ENCODE data around the gene PRKAG2.

GRCh38 chr7:151761957-151762356 is 115.0 kb downstream of the PRKAG2 start:
- TF ChIP-seq, protein P1, sequence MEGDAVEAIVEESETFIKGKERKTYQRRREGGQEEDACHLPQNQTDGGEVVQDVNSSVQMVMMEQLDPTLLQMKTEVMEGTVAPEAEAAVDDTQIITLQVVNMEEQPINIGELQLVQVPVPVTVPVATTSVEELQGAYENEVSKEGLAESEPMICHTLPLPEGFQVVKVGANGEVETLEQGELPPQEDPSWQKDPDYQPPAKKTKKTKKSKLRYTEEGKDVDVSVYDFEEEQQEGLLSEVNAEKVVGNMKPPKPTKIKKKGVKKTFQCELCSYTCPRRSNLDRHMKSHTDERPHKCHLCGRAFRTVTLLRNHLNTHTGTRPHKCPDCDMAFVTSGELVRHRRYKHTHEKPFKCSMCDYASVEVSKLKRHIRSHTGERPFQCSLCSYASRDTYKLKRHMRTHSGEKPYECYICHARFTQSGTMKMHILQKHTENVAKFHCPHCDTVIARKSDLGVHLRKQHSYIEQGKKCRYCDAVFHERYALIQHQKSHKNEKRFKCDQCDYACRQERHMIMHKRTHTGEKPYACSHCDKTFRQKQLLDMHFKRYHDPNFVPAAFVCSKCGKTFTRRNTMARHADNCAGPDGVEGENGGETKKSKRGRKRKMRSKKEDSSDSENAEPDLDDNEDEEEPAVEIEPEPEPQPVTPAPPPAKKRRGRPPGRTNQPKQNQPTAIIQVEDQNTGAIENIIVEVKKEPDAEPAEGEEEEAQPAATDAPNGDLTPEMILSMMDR (IDR thresholded peaks at IDR 0.05), result no peak
- no peak for TF ChIP-seq EP300 (IDR thresholded peaks at IDR 0.05; ENCODE audit: low read depth)

Data from transverse colon (tissue), 3 donors.